ENCODE measurements around the gene PDE4B.

GRCh38 chr1:66325594-66326380 lies 533.1 kb downstream of the PDE4B start:
- no peak for TF ChIP-seq POLR2A (IDR thresholded peaks at IDR 0.05)
- no peak for TF ChIP-seq CTCF (IDR thresholded peaks at IDR 0.05)
- TF ChIP-seq EP300 (IDR thresholded peaks at IDR 0.05) = no peak

All from sigmoid colon (tissue), 4 donors.